Testis (tissue), 3 donors: ENCODE measurements around the gene PRKAR1A. TPM values are rescaled to one million over a fixed set of nuclear protein-coding genes. Genes with fewer than 3 reads are reported as not detected.

Experiments used
- DNase-seq: peaks from one replicate; pipeline ENCODE4 v3.0.0-alpha.2; 2019
- H3K27ac ChIP-seq, 2 donors: fragments of 200-600 bp; sonication (generic); one replicate each; pipeline ENCODE4 v1.5.1; 2019
- H3K27me3 ChIP-seq: fragments of 200-600 bp; sonication (generic); one replicate; pipeline ENCODE4 v1.5.1; 2019
- H3K36me3 ChIP-seq: fragments of 200-600 bp; sonication (generic); one replicate; pipeline ENCODE4 v1.5.1; 2017; ENCODE audit warnings: low read depth; ENCODE audit errors: missing control alignments
- H3K4me1 ChIP-seq: fragments of 200-600 bp; sonication (generic); one replicate; pipeline ENCODE4 v1.5.1; 2019
- H3K4me3 ChIP-seq, 2 donors: fragments of 200-600 bp; sonication (generic); one replicate each; pipeline ENCODE4 v1.5.1; 2017 to 2019
- H3K9me3 ChIP-seq: fragments of 200-600 bp; sonication (generic); one replicate; pipeline ENCODE4 v1.5.1; 2017
- POLR2A ChIP-seq: fragments of 450-650 bp; IDR thresholded peaks from one replicate; pipeline ENCODE4 v1.6.1; 2017; ENCODE audit warnings: antibody characterized with exemption, mild to moderate bottlenecking, moderate library complexity
- WGBS, 2 donors: methylation state at CpG; one replicate each; pipeline ENCODE4 v1.1.5; 2018; 5-methylcytosine and 5-hydroxymethylcytosine counted together
- intact Hi-C: fragments of 100-400 bp; cut with DNase I; formaldehyde crosslinking; loops from one replicate; pipeline ENCODE4 v1.15.1; 2023; ENCODE audit warnings: low total_unique reads
- polyA plus RNA-seq: library from polyadenylated mRNA; stranded (reverse); fragments of 350-450 nt; fragmentation: Illumina TruSeq; extraction: RNeasy Lipid Tissue Mini Kit (QIAGEN cat#74804); gene quantifications from one replicate; pipeline ENCODE4 v1.2.3, GENCODE V29; 2014; ENCODE audit warnings: low read depth, low replicate concordance; ENCODE audit not compliant: insufficient read depth
- total RNA-seq, 2 donors: library from RNA; depleted of rRNA; stranded (reverse); fragments of >200 nt; gene quantifications; one replicate each; pipeline ENCODE4 v1.2.3, GENCODE V29; 2016
- TF ChIP-seq, protein P1 (sequence below), 3 experiments: fragments of 450-650 bp in 2 of 3; fragments of 200-600 bp in 1 of 3; sonication (generic) in 1 of 3; IDR thresholded peaks; one replicate each; pipeline ENCODE4 v1.5.1; 2016 to 2019; ENCODE audit warnings: antibody characterized with exemption in 3 of 3, mild to moderate bottlenecking in 2 of 3, moderate library complexity in 1 of 3

PRKAR1A gene
- total and polyA plus RNA-seq, 3 donors from 2014 or later = 279 to 375 (median 319) TPM

DNA sequence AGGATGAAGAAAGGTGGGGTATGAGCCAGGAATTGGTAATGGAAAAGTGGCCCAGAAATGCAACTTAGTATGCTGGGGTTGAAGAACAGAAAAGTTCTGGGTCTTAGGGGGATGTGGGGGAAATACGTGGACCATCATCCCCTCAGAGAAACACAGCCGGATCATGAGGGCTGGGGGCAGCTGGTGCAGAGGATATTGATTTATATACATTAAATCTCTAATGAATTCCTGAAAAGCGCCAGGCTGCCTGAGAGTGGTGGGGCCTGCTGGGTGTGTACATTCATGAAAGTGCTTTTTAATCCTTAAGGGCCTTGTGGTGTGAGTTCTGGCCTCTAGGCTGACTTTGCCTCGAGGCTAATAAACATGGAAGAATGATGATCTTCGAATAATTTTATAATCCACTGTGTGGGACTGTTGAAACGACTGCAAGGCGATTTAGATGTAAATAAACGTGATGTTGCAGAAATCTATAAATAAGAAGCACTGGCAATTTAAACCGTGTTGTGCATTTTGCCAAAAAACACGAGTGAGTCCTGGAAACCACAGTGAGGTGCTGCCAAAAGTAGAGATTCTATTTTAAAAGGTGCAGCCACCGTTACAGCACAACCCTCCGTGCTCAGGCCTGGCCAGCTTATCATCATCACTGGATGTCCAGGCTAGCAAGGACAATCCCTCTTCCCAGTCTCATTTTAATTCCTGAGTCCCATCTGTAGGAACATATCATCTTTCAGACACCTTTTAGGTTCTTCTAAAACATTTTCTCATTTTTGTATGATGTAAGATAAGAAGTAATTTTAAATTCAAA lies 32.1 kb downstream of the PRKAR1A start:
- Histone ChIP-seq H3K9me3 (no peaks in the 10 kb centered on the region), H3K4me3 (no peak overlapping the region), H3K27me3 (no peaks in the 10 kb centered on the region), H3K27ac (no peak overlapping the region), H3K36me3 (no peaks in the 10 kb centered on the region), H3K4me1 (peaks cover 3% of the 10 kb centered on the region)
- 71 to 80% methylated on average over 12 of the region's 12 CpGs for WGBS, 2 donors
- no peak for TF ChIP-seq POLR2A
- TF ChIP-seq, protein P1, sequence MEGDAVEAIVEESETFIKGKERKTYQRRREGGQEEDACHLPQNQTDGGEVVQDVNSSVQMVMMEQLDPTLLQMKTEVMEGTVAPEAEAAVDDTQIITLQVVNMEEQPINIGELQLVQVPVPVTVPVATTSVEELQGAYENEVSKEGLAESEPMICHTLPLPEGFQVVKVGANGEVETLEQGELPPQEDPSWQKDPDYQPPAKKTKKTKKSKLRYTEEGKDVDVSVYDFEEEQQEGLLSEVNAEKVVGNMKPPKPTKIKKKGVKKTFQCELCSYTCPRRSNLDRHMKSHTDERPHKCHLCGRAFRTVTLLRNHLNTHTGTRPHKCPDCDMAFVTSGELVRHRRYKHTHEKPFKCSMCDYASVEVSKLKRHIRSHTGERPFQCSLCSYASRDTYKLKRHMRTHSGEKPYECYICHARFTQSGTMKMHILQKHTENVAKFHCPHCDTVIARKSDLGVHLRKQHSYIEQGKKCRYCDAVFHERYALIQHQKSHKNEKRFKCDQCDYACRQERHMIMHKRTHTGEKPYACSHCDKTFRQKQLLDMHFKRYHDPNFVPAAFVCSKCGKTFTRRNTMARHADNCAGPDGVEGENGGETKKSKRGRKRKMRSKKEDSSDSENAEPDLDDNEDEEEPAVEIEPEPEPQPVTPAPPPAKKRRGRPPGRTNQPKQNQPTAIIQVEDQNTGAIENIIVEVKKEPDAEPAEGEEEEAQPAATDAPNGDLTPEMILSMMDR (IDR thresholded peaks at IDR 0.05) = no peak
- DNase-seq = no peak
- intact Hi-C loops = no loop called here

DNA sequence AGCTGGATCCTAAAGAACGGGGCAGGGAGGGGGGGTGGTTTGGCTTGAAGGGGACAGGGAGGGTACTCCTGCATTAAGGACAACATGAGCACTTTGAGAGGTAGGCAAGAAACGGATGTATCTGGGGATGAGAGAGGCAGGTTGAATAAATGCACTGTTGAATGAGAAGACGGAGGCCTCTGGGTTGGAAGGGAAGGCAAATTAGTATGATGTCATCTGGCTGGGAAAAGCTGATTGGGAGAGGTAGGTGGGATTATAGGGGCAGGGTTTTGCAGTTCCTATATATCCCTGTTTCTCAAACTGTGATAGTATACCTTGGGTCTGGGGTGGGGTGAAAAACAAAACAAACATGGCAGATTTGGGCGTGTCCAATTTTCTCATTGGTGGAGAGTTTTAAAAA lies 44.3 kb downstream of the PRKAR1A start:
- no peak overlapping the region for H3K27ac ChIP-seq

DNA sequence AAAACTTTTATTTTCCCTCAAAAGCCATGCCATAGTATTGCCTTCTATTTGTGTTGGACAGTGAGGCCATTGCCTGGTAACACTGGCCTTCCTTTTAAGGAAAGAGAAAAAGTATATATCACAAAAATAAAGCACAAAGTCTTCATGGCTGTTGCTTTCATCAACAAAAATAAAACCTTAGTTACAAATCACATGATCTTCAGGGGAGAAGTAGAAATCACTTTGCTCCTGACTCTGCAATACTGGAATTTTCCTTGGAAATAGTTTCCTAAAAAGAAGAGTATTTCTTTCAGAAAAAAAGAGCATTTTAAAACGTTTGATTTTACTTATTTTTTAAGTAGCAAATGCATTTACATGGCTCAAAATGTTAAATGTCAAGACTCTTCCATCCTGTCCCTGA lies 47.1 kb downstream of the PRKAR1A start:
- Histone ChIP-seq H3K27ac (no peak overlapping the region), H3K4me1 (no peaks in the 10 kb centered on the region), H3K9me3 (no peaks in the 10 kb centered on the region), H3K36me3 (no peaks in the 10 kb centered on the region), H3K4me3 (no peak overlapping the region), H3K27me3 (no peaks in the 10 kb centered on the region)
- TF ChIP-seq POLR2A = no peak
- TF ChIP-seq, protein P1 (IDR thresholded peaks at IDR 0.05) = no peak
- intact Hi-C loops = no loop called here
- WGBS, 2 donors = 9 to 16% methylated on average over 1 of the region's 1 CpG
- DNase-seq = no peak

More for the DNA sequence above, 44.3 kb downstream of the PRKAR1A start:
- Histone ChIP-seq H3K36me3 (no peaks in the 10 kb centered on the region), H3K27me3 (no peaks in the 10 kb centered on the region), H3K4me1 (no peaks in the 10 kb centered on the region), H3K4me3 (no peak overlapping the region), H3K9me3 (no peaks in the 10 kb centered on the region)
- DNase-seq = no peak
- WGBS, 2 donors = 94 to 97% methylated on average over 4 of the region's 4 CpGs
- intact Hi-C loops = no loop called here
- TF ChIP-seq, protein P1 (IDR thresholded peaks at IDR 0.05) = no peak
- TF ChIP-seq POLR2A = no peak

DNA sequence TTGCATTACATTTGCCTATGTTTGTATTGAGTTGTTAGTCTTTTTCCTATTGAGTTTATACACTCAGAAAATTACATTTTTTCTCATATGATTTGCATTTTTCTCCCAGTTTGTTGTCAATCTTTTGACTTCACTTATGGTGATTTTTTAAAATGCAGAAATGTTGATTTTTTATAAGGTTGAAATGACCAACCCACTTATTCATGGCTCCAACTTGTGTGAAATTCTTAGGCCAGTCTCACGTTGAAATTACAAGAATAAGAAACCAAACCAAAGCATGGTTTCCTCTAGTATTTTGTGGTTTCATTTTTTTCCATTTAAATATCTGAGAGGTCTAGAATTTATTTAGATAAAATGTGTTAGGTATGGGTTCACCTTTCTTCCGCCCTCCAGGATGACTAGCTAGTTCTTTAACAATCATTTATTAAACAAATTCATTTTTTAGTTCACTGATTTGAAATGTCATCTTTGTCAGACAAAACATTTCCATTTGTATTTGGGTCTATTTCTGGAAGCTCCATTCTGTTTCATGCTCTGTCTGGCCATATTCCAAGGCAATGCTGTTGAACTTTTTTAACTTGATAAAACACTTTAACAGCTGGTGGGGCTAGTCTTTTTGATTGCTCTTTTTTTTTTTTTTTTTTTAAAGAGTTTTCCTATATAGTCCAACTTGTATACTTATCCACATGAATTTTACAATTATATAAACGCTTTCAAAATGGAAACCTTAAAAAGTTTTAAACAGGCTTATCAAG lies 48.9 kb downstream of the PRKAR1A start:
- 68 to 71% methylated on average over 3 of the region's 3 CpGs for WGBS, 2 donors
- peaks cover under 1% of the 10 kb centered on the region for H3K4me1 ChIP-seq
- H3K4me3 ChIP-seq = no peak overlapping the region
- no peak for DNase-seq
- no peaks in the 10 kb centered on the region for H3K27me3 ChIP-seq
- no peaks in the 10 kb centered on the region for H3K9me3 ChIP-seq
- TF ChIP-seq POLR2A = no peak
- TF ChIP-seq, protein P1 (IDR thresholded peaks at IDR 0.05) = no peak
- no peaks in the 10 kb centered on the region for H3K36me3 ChIP-seq
- no peak overlapping the region for H3K27ac ChIP-seq
- intact Hi-C loops = no loop called here
